A673 (cell line): ENCODE data around the gene PIGA. TPM values are rescaled to one million over a fixed set of nuclear protein-coding genes. Genes with fewer than 3 reads are reported as not detected.

Experiments used
- Bru-seq: library from RNA; stranded (reverse); fragments of 400-500 nt; gene quantifications from one replicate; lab custom pipeline; 2021; lab: Mats Ljungman, UMichigan
- BruChase-seq, 2 experiments: library from RNA; stranded (reverse); fragments of 400-500 nt; gene quantifications; one replicate each; lab custom pipeline; 2021; lab: Mats Ljungman, UMichigan
- BruUV-seq: library from RNA; stranded (reverse); fragments of 400-500 nt; replicated peaks from 2 replicates; lab custom pipeline; 2021; lab: Mats Ljungman, UMichigan
- CTCF ChIA-PET: fragments of 300-600 bp; sonication (Branson Sonifier 250); formaldehyde crosslinking; loops from one replicate; lab custom pipeline; 2022; ENCODE audit warnings: antibody characterized with exemption; lab: Charles Lee
- POLR2A ChIA-PET: fragments of 300-600 bp; sonication (Branson Sonifier 250); formaldehyde crosslinking; loops from one replicate; lab custom pipeline; 2022; ENCODE audit warnings: antibody characterized with exemption; ENCODE audit not compliant: low non-redundant PET; lab: Charles Lee
- DNase-seq: peaks from one replicate; pipeline ENCODE4 v3.0.0-alpha.2; 2015; ENCODE audit warnings: low spot score
- H3K27ac ChIP-seq: fragments of 200-600 bp; sonication (generic); 2 replicates; pipeline ENCODE4 v1.5.1; 2016; ENCODE audit warnings: mixed run types, low read depth, mild to moderate bottlenecking, mixed read lengths, antibody characterized with exemption, low read length; ENCODE audit not compliant: poor library complexity, severe bottlenecking
- H3K27me3 ChIP-seq: fragments of 200-600 bp; sonication (generic); replicated peaks from 2 replicates; pipeline ENCODE4 v1.6.1; 2017; ENCODE audit warnings: mixed run types, low read depth, mild to moderate bottlenecking, mixed read lengths, antibody characterized with exemption, low read length; ENCODE audit not compliant: insufficient read depth, poor library complexity
- H3K36me3 ChIP-seq: fragments of 200-600 bp; sonication (generic); 2 replicates; pipeline ENCODE4 v1.6.1; 2016; ENCODE audit warnings: mixed run types, mild to moderate bottlenecking, mixed read lengths, antibody characterized with exemption, low read length; ENCODE audit not compliant: insufficient read depth, poor library complexity, severe bottlenecking
- H3K4me1 ChIP-seq: fragments of 200-600 bp; sonication (generic); 2 replicates; pipeline ENCODE4 v1.6.1; 2017; ENCODE audit warnings: mixed run types, mild to moderate bottlenecking, mixed read lengths, antibody characterized with exemption, low read length; ENCODE audit not compliant: insufficient read depth, poor library complexity, severe bottlenecking
- H3K4me3 ChIP-seq: fragments of 200-600 bp; sonication (generic); 2 replicates; pipeline ENCODE4 v1.5.1; 2016; ENCODE audit warnings: low read depth, mixed run types, mild to moderate bottlenecking, mixed read lengths, low read length; ENCODE audit not compliant: poor library complexity, severe bottlenecking
- H3K9me3 ChIP-seq: fragments of 200-600 bp; sonication (generic); 2 replicates; pipeline ENCODE4 v1.6.1; 2016; ENCODE audit warnings: mixed run types, low read depth, mild to moderate bottlenecking, mixed read lengths, antibody characterized with exemption, low read length; ENCODE audit not compliant: poor library complexity, severe bottlenecking
- CTCF ChIP-seq: fragments of 300-800, 200-600 bp; sonication (generic); conservative IDR thresholded peaks from 2 replicates; pipeline ENCODE4 v1.5.1; 2017; ENCODE audit warnings: low read depth, mild to moderate bottlenecking, antibody characterized with exemption, low read length, moderate library complexity, mixed read lengths
- EZH2 ChIP-seq: fragments of 200-600 bp; sonication (generic); IDR thresholded peaks from 2 replicates; pipeline ENCODE4 v1.6.1; 2017; ENCODE audit warnings: borderline replicate concordance, low read depth, mild to moderate bottlenecking, mixed read lengths, antibody characterized with exemption, low read length; ENCODE audit not compliant: poor library complexity, severe bottlenecking
- intact Hi-C: fragments of 100-400 bp; cut with micrococcal nuclease; formaldehyde crosslinking; loops from one replicate; pipeline ENCODE4 v1.10.0; 2022; ENCODE audit not compliant: unreplicated experiment
- long read RNA-seq: library from polyadenylated mRNA; stranded (forward); transcript quantifications from one replicate; pipeline ENCODE4 v2.0.0, GENCODE V29; 2022
- total RNA-seq: library from RNA; stranded (reverse); gene quantifications from 2 replicates; pipeline ENCODE4 v1.2.3, GENCODE V29; 2021

The PIGA gene, protein sequence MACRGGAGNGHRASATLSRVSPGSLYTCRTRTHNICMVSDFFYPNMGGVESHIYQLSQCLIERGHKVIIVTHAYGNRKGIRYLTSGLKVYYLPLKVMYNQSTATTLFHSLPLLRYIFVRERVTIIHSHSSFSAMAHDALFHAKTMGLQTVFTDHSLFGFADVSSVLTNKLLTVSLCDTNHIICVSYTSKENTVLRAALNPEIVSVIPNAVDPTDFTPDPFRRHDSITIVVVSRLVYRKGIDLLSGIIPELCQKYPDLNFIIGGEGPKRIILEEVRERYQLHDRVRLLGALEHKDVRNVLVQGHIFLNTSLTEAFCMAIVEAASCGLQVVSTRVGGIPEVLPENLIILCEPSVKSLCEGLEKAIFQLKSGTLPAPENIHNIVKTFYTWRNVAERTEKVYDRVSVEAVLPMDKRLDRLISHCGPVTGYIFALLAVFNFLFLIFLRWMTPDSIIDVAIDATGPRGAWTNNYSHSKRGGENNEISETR
- total RNA-seq (16.8 and 17.4 TPM in 2 replicates), Bru-seq, nascent RNA (percentile 75 among the genes with signal in this experiment), BruChase-seq, experiment 1, labeled RNA remaining after a 2-hour chase (percentile 82 among the genes with signal in this experiment), BruChase-seq, experiment 2, labeled RNA remaining after a 6-hour chase (percentile 67 among the genes with signal in this experiment)
- long read RNA-seq, transcript PIGA-201 (6 exons, 3,652 nt): major isoform, 8 of 18 reads
- long read RNA-seq, partial matches to known transcripts: 0 of 18 reads
- long read RNA-seq, other reads (novel, unspliced or antisense): 4 of 18 reads

GRCh38 chrX:15335135-15336022 lies at the start of gene PIGA:
Gene PIGA, minus strand, starts transcription at chrX:15335523. Its CDS starts 3,593 bp downstream, at chrX:15331930.
- no peak for TF ChIP-seq EZH2
- TF ChIP-seq CTCF: no peak
- Histone ChIP-seq H3K9me3 (no peaks in the 10 kb centered on the region), H3K36me3 (peaks cover 12% of the 10 kb centered on the region), H3K4me3 (peak within 1 kb of the TSS; percentile 77), H3K27ac (peak within 1 kb of the TSS; percentile 89), H3K4me1 (no peaks in the 10 kb centered on the region), H3K27me3 (peaks cover 30% of the 10 kb centered on the region)
- no TSS peak for BruUV-seq
- intact Hi-C loops: no loop called here
- peak; percentile 97 for DNase-seq
- ChIA-PET CTCF (no interaction called here), POLR2A (no interaction called here)

DNA sequence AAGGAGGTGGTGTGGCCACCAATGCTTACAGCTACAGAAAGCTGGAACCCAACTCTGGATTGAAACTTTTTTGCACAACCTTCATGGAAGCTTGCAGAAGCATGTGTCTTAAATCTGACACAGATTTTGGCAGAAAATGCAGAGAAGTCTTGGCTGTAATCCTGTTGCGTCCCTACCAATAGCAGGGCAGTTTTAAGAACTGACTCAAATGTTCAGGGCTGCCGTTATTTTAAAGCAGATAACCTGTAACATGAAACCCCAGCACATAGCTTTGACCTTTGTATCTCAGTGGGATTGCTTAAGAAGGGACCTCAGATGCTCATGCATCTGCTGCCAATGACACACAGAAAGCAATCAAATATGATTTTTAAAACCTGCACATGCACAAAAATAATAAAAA lies 49.0 kb upstream of the PIGA start, which contains the start of gene VEGFD:
TSS of gene VEGFD (minus strand) at position 110 of the 400 bp plus-strand sequence. CDS start 467 bp downstream, outside the sequence.
- Histone ChIP-seq H3K27ac (no peak within 1 kb of the TSS), H3K9me3 (no peaks in the 10 kb centered on the region), H3K4me1 (no peaks in the 10 kb centered on the region), H3K27me3 (no peaks in the 10 kb centered on the region), H3K36me3 (no peaks in the 10 kb centered on the region), H3K4me3 (no peak within 1 kb of the TSS)
- CTCF ChIA-PET: no interaction called here
- DNase-seq: no peak
- intact Hi-C loops: no loop called here
- BruUV-seq: no TSS peak
- no peak for TF ChIP-seq EZH2
- no peak for TF ChIP-seq CTCF
- POLR2A ChIA-PET: no interaction called here

DNA sequence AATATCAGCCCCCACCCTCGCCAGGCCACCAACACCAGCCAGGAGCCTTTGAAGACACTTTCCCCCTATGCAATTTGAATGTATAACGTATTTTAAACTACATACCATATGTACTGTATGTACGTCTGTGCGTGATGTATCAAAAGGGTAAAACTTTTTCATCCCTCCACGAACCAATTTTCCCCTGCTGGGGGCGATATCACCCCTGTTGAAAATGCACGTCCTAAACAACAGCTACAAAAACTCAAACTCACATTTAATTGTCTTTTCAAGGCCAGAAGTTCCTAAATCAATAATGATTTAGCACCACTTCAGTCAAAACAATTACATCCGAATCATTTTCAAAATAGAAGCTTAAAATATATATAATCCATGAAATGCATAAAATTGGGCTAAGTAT lies 47.5 kb upstream of the PIGA start:
- CTCF ChIA-PET: no interaction called here

More for the DNA sequence above, 47.5 kb upstream of the PIGA start:
- Histone ChIP-seq H3K4me3 (no peak overlapping the region), H3K4me1 (no peaks in the 10 kb centered on the region), H3K9me3 (no peaks in the 10 kb centered on the region), H3K27ac (no peak overlapping the region), H3K27me3 (no peaks in the 10 kb centered on the region), H3K36me3 (no peaks in the 10 kb centered on the region)
- no peak for DNase-seq
- intact Hi-C loops: no loop called here
- no TSS peak for BruUV-seq
- POLR2A ChIA-PET: no interaction called here
- peak; percentile 46 for TF ChIP-seq CTCF
- no peak for TF ChIP-seq EZH2
